ENCODE results near the gene UGT8.
"Not testable (repeated sequence)": the region's sequence is repeated elsewhere in the genome, so short reads cannot be mapped to it uniquely, and the experiment has no call there.

Gene UGT8, protein sequence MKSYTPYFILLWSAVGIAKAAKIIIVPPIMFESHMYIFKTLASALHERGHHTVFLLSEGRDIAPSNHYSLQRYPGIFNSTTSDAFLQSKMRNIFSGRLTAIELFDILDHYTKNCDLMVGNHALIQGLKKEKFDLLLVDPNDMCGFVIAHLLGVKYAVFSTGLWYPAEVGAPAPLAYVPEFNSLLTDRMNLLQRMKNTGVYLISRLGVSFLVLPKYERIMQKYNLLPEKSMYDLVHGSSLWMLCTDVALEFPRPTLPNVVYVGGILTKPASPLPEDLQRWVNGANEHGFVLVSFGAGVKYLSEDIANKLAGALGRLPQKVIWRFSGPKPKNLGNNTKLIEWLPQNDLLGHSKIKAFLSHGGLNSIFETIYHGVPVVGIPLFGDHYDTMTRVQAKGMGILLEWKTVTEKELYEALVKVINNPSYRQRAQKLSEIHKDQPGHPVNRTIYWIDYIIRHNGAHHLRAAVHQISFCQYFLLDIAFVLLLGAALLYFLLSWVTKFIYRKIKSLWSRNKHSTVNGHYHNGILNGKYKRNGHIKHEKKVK

GRCh38 chr4:114598191-114599121 is at the start of gene UGT8:
Gene UGT8 (plus strand): TSS chr4:114598807. CDS start chr4:114622881, 24,074 bp downstream.
- DNase-seq: peak; percentile 56

DNA sequence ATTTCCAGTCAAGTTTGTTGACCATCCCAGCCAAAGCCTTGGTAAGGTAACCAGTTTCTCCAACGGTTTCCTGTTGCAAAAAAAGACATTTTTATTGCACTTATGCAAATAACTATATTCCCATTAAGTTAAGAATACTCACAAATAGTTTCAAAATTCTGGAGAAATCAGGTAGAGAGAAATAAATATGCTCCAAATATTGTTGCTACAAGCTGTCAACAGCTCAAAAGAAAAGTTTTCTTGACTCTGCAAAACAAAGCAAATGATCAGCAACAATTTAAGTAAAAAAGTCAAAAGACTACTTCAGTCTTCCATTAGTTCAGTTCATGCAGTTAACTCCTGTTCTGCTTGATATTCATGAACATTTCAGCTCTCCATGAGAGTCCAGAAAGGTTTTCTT is 49.0 kb upstream of the UGT8 start:
- DNase-seq: no peak

DNA sequence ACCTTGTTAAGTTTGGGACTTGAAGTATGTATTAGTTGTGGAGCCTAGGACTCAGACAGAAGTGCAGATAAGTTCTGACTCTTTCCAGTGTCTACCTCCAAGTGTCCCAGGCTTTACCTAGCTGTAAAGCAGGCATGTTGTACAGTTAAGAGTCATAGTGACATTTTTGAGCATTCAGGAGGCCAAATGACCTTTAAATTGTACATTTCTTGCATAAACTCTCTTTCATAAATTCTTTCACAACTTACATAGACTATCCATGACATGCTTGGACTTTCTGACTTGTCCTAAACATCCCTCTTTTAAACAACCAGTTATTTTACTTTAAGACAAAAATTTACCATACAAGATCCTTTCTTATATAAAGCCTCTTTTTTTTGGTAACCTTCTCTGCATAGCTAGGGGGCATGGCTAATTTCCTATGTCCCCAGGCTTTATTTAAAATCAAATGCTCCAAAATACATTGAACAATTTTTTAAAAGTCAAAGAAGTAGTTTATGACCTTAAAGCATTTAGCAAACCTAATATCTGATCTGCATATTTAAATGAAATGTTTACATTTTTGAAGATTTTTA is 40.1 kb upstream of the UGT8 start:
- DNase-seq: no peak

GRCh38 chr4:114561590-114561989 is 37.0 kb upstream of the UGT8 start:
- DNase-seq: no peak

- DNase-seq: no peak
Measured at GRCh38 chr4:114562176-114562904, 36.3 kb upstream of the UGT8 start.

DNA sequence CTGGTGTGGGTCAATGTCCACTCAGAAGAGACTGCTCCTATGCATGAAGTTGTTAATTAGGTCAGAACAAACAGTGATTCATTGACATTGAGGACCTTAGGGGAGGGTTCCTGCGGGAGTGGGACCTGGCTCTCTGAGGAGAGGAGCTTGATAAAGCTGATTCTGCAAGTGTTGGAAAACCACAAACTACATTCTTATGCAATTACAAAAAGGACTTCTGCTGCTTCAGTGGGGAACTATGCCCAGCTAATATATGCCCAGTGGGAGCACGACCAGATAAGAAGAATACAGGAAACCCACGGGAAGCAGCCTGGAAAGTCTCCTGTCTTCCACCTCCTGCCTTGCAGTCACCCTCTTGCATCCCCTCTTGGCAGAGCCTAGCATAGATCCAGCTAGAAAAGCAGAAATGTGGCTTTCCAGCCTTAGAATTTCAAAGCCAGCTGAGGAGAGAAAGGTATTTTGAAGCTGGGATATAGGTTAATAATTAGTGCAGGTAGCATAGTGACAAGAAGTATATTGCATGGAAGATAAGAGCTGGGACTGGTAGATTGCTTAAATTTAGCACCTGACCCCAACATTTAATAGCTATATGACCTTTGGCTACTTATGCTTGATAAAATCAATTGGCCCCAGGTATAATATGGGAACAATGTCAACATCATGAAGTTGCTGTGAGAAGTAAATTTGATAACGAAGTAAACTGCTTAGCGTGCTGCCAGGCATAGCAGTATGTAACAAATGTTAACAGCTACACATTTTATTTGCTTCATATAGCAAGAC is 34.9 kb upstream of the UGT8 start:
- no peak for DNase-seq

DNA sequence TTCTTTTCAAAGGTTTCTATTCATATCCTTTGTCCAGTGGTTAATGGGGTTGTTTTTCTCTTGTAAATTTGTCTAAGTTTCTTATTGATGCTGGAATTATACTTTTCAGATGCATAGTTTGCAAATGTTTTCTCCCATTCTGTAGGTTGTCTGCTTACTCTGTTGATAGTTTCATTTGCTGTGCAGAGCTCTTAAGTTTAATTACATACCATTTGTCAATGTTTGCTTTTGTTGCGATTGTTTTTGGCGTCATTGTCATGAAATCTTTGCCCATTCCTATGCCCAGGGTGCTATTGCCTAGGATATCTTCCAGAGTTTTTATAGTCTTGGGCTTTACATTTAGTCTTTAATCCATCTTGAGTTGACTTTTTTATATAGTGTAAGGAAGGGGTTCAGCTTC is 21.2 kb upstream of the UGT8 start:
- no peak for DNase-seq

GRCh38 chr4:114582621-114583020 is 16.0 kb upstream of the UGT8 start:
- no peak for DNase-seq

- no peak for DNase-seq
Measured at GRCh38 chr4:114588305-114588704, 10.3 kb upstream of the UGT8 start.

DNA sequence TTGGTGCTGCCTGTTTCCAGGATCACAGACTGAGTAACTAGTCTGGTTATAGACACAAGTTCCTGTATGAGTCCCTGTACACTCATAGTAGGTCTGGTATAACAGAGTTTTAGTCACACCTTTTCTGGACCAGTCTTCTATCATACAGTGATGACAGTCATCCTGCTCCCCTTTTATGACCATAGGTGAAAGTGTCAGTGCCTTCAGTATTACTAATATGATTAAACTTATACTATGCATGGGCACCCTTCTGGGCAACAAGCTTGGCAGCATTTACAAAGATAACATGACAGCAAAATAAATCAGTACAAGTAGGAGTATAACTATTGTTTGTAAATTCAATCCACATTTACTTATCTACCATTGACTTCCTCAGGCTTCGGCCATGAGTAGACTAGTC is 8.2 kb upstream of the UGT8 start:
- DNase-seq: not testable (repeated sequence)

GRCh38 chr4:114593526-114593925 is 5.1 kb upstream of the UGT8 start:
- no peak for DNase-seq

DNA sequence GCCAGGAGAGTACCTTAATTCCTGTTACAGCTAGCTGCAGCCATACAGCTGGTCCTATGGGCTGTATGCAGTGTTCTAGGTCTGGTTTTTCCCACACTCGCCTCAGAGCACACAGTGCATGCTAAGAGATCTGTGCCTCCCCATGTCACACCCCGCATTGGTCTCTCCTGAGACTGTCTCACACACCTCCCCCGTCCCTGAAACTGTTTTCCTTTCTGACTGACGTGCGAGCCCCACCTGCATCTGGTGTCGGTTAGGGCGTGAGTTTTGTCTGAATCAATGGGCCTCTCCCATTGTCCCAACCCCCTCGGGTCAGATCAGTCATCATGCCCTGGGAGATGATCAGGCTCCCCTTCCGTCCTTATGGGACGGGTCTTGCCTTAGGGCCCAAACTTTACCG is 3.4 kb upstream of the UGT8 start:
- DNase-seq: no peak

DNA sequence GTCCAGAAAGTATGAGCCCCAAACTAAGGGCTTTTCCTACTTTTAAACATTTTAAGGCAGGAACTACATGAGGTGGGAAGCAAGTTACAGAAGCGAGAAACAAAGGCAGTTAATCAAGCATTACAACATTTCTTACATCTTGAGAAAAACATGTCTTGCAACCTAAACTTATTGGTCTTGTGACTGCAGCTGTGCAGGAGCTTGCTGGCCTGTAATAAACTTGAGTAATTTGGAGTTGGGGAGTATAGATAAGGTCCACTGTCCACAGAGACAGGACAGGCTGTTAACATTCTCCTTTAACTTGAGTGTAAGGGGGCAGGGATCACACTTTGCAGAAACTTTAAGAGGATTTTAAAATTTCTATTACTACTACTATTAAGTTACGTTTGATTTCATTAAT is 2.7 kb upstream of the UGT8 start:
- DNase-seq: no peak

DNA sequence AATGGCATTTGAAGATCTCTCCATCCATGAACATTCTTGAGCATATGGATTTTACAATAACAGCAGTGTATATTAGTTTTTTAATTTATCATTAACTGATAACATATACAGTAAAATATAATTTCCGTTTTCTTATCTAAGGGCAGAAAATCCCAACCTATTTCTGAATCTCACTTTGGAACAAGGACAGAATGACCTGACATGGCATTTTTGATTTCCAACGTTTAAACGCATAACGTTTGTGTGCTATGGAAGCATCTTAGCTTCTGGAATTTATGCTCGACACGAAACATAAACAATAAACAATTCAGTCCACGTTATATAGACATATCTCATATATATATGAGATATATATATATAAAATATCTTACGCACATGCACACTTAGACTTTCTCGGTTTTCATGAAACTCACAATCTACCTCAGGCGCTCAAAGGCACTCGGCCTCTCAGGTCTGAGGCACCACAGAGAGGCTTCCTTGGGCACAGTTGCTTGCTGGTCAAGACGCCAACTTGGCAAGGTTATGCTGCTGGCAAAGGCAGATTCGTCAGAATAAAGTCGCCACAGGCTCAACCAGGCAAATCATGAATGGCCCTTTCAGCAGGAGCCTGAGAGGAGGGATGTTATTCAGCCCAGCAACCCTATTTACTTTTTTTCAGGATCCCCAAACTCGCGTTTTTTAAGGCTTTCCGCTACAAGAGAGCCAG is 1.0 kb upstream of the UGT8 start:
- no peak for DNase-seq

DNA sequence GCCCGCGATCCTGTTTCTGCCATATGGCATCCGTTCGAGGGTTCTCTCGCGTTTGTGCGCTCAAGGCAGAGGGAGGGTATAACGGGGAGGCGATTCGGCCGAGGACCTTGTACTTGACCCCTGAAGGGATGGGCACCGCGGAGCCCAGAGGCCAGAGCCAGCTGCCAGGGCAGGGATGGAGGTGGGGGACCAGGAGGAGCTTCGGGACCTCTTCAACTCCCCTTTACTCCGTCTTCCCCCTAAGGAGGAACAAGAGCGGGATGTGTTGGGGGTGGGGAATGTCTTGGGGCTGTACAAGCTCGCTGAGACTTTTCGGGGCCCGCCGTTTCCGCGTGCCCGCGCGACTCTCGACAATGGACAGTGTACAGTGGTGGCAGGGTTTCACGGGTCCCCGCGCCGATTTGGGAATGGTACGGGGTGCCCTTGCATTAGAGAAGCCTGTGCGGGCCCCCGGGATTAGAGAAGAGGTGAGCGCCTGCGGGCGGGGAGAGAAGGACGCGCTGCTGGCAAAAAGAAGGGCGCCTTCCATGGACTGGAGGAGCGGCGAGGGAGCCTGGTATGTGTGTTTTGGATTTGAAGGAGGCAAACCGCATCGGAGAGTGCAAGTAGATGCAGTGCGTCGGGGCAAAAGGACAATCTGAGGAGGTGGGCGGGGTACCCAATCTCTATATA is 760 bp downstream of the UGT8 start:
- DNase-seq: no peak

DNA sequence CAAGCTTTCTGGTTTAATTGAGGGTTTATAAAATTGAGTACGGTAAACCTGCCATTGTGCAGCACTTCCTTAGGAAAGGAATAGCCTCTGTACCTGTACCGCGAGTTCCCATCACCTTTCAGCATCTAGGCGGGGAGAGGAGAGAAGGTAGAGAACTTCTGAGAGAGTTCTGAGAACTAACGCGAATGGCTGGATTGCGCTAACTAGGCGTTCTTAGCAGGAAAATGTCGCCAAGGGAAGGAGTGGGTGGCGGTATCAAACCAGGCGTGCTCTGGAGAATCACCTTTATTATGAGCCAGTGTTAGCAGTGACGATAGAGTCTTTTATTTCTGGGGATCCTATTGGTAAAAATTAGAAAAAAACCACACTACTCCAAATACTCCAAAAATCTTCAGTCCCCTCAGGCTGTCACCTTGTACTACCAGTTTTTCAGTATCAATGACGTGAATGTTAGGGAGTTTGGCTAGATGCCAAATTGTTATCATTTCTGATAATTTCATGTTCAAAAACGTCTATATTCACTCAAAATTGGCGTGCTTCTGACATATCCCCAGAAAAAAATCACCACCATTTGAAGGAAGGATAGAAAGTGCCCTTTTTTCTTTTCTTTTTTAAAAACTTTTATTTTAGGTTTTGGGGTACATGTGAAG is 1.4 kb downstream of the UGT8 start:
- DNase-seq: no peak

- DNase-seq: no peak
Measured at GRCh38 chr4:114600672-114601071, 2.1 kb downstream of the UGT8 start.

DNA sequence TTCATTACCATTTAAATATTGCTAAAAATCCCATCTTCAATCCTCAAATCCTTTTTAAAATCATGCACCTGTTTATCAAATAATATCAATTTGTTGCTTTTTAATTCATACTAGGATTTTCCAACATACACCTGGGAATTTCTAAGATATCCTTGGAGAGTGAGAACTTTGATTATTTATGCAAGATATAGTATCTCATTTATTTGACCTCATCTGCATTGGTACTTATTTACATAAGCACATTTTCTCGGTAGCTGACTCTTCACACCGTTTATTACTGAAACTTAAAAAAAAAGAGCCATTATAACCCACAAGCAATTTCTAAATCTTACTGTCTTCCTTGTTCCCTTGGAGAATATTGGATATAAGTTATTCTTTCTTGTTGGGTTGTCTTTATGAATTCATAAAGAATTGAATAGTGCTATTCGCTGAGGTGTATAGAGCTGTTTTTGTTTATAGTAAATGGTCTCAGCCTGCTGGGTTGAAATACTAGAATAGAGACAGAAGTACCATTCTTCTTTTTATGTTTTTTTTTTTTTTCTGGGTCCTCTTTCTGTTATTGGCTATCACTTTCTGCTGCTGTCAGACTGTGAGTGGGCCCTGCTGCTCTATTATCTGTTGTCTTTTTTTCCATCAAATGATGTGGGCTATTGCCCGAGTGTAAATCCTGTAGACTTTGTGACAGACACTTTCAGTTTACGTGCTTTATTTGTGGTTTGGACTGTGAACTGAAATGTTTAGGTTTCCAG is 2.9 kb downstream of the UGT8 start:
- no peak for DNase-seq

DNA sequence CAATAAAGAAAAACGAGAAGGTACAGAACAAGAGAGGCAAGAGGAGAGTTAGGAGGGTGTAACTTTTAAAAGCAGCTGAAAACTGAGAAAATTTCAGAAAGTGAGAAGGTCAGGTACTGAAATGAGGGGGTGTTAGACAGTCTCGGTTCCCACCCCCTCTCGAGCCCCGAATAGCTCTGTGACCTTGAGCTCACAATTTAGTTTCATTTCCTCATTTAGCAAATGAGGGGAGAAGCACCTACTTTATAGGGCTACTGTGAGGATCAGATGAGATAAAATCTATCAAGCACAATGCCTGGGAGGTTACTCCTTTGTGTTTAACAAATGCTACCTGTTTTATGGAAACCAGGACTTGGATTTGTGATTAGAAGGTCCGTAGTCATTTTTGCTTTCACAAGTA is 4.9 kb downstream of the UGT8 start:
- peak; percentile 40 for DNase-seq

Measured in CD4-positive, alpha-beta T cell treated with Interleukin-15 for 1 hour (primary cell).